Measurements from ENCODE around the gene KRT27. TPM values are rescaled to one million over a fixed set of nuclear protein-coding genes. Genes with fewer than 3 reads are reported as not detected.

Gene KRT27
- total RNA-seq, 1 donor from 2014 or later = not detected

DNA sequence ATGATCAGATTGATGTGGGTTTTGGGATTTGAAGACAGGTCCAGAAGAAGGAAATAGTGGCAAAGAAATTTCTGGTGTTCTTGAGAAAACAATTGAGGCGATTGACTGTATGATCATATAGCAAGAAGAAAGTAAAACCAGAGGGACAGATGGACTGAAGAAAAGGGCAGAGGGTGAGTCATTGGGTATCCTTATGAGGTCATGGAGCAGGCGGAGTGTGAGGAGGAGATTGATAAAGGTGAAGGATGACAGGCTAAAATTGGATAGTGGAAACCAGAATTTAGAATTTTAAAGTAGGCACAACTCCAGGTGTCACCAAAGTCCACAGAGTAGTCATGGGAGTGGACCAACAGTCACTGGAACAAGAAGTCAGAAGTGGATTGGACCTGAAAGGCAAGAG is 18.8 kb upstream of the KRT27 start:
- H3K4me3 Mint-ChIP-seq (ENCODE audit: unreplicated experiment) = no peak overlapping the region
- H3K4me1 Mint-ChIP-seq (ENCODE audit: unreplicated experiment) = peaks cover 4% of the 10 kb centered on the region

DNA sequence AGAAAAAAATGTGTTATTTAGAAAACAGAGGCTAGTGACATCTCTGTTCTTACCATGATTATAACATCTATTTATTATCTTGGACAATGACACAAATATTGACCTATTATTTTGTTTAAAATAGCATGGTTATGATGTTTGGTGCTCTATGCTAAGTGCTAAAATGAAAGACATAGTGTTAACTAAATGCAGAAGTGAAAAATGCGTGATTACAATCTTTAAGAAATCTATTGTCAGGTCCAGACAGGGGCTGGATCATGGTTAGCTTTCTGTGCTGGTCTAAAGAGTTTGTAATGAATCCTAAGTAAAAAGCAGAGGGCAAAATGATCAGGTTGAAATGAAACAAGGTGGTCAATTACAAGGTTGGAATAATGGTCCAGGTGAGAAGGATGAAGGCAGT is 18.0 kb upstream of the KRT27 start:
- Mint-ChIP-seq H3K36me3 (ENCODE audit: low read depth, unreplicated experiment) (no peaks in the 10 kb centered on the region), H3K4me3 (ENCODE audit: unreplicated experiment) (no peak overlapping the region), H3K27me3 (ENCODE audit: unreplicated experiment) (no peaks in the 10 kb centered on the region), H3K9me3 (ENCODE audit: unreplicated experiment) (no peaks in the 10 kb centered on the region), H3K27ac (ENCODE audit: unreplicated experiment) (no peak overlapping the region), H3K4me1 (ENCODE audit: unreplicated experiment) (peaks cover 4% of the 10 kb centered on the region)
- no peak for DNase-seq (ENCODE audit: low spot score)
- TF ChIP-seq, protein P1, sequence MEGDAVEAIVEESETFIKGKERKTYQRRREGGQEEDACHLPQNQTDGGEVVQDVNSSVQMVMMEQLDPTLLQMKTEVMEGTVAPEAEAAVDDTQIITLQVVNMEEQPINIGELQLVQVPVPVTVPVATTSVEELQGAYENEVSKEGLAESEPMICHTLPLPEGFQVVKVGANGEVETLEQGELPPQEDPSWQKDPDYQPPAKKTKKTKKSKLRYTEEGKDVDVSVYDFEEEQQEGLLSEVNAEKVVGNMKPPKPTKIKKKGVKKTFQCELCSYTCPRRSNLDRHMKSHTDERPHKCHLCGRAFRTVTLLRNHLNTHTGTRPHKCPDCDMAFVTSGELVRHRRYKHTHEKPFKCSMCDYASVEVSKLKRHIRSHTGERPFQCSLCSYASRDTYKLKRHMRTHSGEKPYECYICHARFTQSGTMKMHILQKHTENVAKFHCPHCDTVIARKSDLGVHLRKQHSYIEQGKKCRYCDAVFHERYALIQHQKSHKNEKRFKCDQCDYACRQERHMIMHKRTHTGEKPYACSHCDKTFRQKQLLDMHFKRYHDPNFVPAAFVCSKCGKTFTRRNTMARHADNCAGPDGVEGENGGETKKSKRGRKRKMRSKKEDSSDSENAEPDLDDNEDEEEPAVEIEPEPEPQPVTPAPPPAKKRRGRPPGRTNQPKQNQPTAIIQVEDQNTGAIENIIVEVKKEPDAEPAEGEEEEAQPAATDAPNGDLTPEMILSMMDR (IDR thresholded peaks at IDR 0.05; ENCODE audit: unreplicated experiment) = no peak

More for the DNA sequence above, 18.8 kb upstream of the KRT27 start:
- TF ChIP-seq, protein P1 (IDR thresholded peaks at IDR 0.05; ENCODE audit: unreplicated experiment) = no peak
- H3K27ac Mint-ChIP-seq (ENCODE audit: unreplicated experiment) = no peak overlapping the region
- DNase-seq (ENCODE audit: low spot score) = no peak
- H3K36me3 Mint-ChIP-seq (ENCODE audit: low read depth, unreplicated experiment) = no peaks in the 10 kb centered on the region
- H3K9me3 Mint-ChIP-seq (ENCODE audit: unreplicated experiment) = no peaks in the 10 kb centered on the region
- peaks cover under 1% of the 10 kb centered on the region for H3K27me3 Mint-ChIP-seq (ENCODE audit: unreplicated experiment)

DNA sequence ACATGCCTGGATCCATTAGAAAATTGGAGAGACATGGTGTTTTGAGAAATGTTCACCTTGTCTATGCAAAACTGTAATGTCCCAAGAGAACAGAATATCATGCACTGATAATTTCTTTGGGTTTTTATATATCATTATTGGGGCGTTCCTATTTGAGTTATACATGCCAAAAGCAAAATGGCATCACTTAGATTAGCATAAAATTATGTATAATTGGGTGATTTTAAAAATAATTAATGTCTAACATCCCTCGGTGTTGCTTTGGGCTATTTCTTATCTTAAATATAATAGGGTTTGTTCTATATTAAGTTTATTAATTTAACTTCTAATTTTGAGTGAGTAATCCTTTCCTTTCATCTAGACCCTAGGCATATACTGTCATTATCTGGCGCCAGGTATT is 17.5 kb upstream of the KRT27 start, which contains the start of gene KRT28:
Gene KRT28 (minus strand): TSS at position 101 of the 400 bp plus-strand sequence. CDS start 66 bp downstream, at position 35.
- Mint-ChIP-seq H3K27ac (ENCODE audit: unreplicated experiment) (no peak within 1 kb of the TSS), H3K4me3 (ENCODE audit: unreplicated experiment) (no peak within 1 kb of the TSS), H3K9me3 (ENCODE audit: unreplicated experiment) (no peaks in the 10 kb centered on the region), H3K4me1 (ENCODE audit: unreplicated experiment) (peaks cover 4% of the 10 kb centered on the region), H3K36me3 (ENCODE audit: low read depth, unreplicated experiment) (no peaks in the 10 kb centered on the region), H3K27me3 (ENCODE audit: unreplicated experiment) (no peaks in the 10 kb centered on the region)
- no peak for DNase-seq (ENCODE audit: low spot score)
- TF ChIP-seq, protein P1 (IDR thresholded peaks at IDR 0.05; ENCODE audit: unreplicated experiment) = no peak

DNA sequence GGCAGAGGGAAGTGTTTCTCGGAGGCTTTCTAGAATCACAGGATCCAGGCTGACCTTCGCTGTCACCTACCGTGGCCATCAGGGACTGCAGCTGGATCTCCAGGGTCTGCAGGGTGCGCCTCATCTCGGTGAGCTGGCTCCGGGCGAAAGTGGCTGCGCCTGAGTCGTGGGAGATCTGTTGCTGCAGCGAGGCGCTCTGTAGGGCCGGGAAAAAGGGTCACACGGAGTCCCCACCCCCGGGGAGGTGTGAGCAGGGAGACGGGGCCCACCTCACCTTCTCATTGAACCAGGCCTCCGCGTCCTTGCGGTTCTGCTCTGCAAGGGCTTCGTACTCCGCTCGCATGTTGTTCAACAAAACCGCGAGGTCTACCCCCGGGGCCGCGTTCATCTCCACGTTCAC is 14.5 kb upstream of the KRT27 start:
- Mint-ChIP-seq H3K9me3 (ENCODE audit: unreplicated experiment) (no peaks in the 10 kb centered on the region), H3K4me1 (ENCODE audit: unreplicated experiment) (peaks cover 4% of the 10 kb centered on the region), H3K27me3 (ENCODE audit: unreplicated experiment) (no peaks in the 10 kb centered on the region), H3K27ac (ENCODE audit: unreplicated experiment) (no peak overlapping the region), H3K4me3 (ENCODE audit: unreplicated experiment) (no peak overlapping the region), H3K36me3 (ENCODE audit: low read depth, unreplicated experiment) (no peaks in the 10 kb centered on the region)
- no peak for DNase-seq (ENCODE audit: low spot score)
- TF ChIP-seq, protein P1 (IDR thresholded peaks at IDR 0.05; ENCODE audit: unreplicated experiment) = no peak

DNA sequence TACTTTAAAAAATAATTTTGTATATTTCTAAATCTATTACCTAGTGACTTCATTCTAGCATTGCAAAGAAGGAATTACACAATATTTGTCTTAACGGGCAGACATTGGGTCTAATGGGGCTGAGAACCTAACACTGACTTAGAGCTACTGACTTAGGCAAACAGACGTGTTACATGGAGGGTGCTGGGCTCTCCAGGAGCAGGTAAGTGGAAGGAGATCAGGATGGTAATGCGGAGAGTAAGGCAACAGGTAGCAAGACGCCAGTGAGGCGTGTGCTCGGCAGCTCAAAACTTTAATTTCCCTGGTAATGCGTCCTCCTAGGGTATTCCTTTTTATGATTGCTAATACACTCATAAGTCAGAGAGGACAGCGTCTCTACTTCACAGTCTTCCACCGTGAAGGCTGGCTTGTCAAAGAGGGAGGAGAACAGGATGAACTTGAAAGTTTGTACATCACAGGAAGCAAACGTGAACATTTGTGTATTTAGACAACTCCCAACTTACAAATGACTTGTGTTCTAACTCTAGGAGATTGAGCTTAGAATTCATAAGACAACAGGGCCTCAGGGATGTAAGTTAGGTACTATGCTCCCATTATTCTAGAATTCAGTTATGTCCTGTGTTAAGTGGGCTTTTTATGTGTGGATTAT is 12.8 kb upstream of the KRT27 start:
- TF ChIP-seq, protein P1 (IDR thresholded peaks at IDR 0.05; ENCODE audit: unreplicated experiment) = no peak
- no peak overlapping the region for H3K27ac Mint-ChIP-seq (ENCODE audit: unreplicated experiment)
- DNase-seq (ENCODE audit: low spot score) = no peak

More for the DNA sequence above, 12.8 kb upstream of the KRT27 start:
- no peaks in the 10 kb centered on the region for H3K9me3 Mint-ChIP-seq (ENCODE audit: unreplicated experiment)
- peaks cover 12% of the 10 kb centered on the region for H3K4me1 Mint-ChIP-seq (ENCODE audit: unreplicated experiment)
- no peak overlapping the region for H3K4me3 Mint-ChIP-seq (ENCODE audit: unreplicated experiment)
- H3K27me3 Mint-ChIP-seq (ENCODE audit: unreplicated experiment) = no peaks in the 10 kb centered on the region
- no peaks in the 10 kb centered on the region for H3K36me3 Mint-ChIP-seq (ENCODE audit: low read depth, unreplicated experiment)

Measured in endothelial cell (in vitro differentiated cells).